Putamen (tissue), 1 donor: ENCODE data around the gene PRIMPOL.
"Not testable (repeated sequence)": the region's sequence is repeated elsewhere in the genome, so short reads cannot be mapped to it uniquely, and the experiment has no call there.

Source experiments
- DNase-seq: peaks from one replicate; pipeline ENCODE4 v3.0.0-alpha.2; 2016; ENCODE audit warnings: low spot score

PRIMPOL gene

GRCh38 chr4:184649026-184649970, at the start of gene PRIMPOL, which contains the start of gene CASP3:
PRIMPOL (plus strand) TSS chr4:184649738; CDS start chr4:184657141, 7,403 bp downstream.
CASP3 (minus strand) TSS chr4:184649447; CDS start chr4:184638453, 10,994 bp downstream.
- DNase-seq, result peak; percentile 97

DNA sequence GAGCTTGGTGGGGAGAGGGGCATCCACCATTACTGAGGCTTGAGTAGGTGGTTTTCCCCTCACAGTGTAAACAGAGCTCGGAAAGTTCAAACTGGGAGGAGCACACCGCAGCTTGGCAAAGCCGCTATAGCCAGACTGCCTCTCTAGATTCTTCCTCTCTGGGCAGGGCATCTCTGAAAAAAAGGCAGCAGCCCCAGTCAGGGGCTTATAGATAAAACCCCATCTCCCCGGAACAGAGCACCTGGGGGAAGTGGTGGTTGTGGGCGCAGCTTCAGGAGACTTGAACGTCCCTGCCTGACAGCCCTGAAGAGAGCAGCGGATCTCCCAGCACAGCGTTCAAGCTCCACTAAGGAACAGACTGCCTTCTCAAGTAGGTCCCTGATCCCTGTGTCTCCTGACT, 48.6 kb upstream of the PRIMPOL start:
- not testable (repeated sequence) for DNase-seq

DNA sequence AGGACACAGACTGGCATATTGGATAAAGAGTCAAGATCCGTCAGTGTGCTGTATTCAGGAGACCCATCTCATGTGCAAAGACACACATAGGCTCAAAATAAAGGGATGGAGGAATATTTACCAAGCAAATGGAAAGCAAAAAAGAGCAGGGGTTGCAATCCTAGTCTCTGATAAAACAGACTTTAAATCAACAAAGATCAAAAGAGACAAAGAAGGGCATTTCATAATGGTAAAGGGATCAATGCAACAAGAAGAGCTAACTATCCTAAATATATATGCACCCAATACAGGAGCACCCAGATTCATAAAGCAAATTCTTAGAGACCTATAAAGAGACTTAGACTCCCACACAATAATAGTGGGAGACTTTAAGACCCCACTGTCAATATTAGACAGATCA, 46.7 kb upstream of the PRIMPOL start:
- not testable (repeated sequence) for DNase-seq

DNA sequence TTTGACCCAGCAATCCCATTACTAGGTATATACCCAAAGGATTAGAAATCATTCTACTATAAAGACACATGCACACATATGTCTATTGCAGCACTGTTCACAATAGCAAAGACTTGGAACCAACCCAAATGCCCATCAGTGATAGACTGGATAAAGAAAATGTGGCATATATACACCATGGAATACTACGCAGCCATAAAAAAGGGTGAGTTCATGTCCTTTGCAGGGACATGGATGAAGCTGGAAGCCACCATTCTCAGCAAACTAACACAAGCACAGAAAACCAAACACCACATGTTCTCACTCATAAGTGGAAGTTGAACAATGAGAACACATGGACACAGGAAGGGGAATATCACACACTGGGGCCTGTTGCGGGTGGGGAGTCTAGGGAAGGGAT, 42.1 kb upstream of the PRIMPOL start:
- not testable (repeated sequence) for DNase-seq

- no peak for DNase-seq
These were observed 37.5 kb upstream of the PRIMPOL start for GRCh38 chr4:184612074-184612473.

GRCh38 chr4:184613405-184613804, 36.1 kb upstream of the PRIMPOL start:
- DNase-seq, result no peak

DNA sequence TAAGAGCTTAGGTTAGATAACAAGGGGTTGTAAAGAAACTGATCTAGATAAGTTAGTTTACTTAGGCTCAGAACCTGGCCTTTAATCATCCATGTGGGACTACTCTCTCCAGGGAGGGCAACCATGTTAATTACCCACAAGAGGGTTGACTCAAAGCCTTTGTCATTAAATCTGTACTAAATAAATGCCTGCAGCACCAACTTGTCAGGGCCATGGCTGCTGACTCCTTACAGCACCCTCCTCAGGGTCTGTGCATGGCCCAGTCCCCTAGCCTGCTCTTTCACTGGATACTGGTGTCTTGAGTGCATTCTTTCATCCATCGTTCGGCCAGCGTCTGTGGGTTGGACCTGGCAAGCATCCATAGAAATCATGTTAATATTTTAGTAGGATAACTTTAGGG, 35.0 kb upstream of the PRIMPOL start:
- DNase-seq, result no peak

DNA sequence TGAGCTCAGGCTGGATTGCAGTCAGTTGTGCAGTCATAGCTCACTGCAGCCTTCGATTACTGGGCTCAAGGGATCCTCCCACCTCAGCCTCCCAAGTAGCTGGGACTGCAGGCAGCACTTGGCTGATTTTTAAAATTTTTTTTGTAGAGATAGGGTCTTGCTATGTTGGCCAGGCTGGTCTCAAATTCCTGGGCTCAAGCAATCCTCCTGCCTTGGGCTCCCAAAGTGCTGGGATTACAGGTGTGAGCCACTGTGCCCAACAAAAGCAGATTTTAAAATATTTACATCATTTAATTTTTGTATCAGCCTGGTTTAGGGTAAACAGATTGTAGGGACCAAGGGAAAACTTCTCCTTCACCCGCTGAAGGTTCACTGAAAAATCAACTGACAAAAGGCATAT, 33.4 kb upstream of the PRIMPOL start:
- DNase-seq, result not testable (repeated sequence)

DNA sequence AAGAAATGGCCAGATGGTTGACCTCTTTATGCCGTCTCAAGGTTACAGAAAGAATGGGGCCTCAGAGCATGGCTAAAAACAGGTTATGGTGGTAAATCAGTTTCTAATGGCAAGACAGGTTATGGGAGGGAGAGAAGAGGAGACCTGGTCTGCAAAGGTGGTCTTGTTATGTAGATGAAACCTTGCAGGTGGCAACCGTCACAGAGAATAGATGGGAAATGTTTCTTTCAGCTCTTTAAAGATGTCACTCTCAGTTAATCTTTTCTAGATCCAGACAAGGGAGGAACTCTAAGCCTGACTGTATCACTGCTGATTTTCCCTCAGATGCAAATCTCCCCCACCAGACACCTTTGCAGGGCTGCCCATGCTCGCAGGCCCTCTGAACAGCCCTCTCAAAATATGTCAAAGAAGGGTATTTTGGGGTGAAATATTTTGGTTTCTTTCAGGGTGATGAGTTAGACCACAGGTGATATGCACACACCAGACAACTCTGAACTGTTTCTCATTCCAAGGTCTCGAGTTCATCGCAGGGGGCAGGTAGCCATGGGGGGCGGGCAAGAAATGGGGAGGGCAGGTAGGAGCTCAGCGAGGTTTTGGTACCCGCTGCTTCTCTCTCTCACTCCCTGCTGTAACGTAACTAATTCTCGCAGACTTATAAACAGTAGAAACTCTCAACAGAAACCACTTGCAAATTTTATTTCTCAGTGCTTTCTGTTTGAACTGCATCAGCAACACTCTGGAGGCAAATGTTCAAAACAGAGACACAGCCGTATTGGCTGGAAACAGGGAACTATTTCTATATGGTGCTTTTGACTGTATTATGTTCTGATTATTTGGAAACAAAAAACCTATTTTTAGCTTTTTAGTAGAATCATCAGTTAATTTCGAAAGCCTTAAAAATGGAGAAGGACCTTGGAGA, 32.6 kb upstream of the PRIMPOL start:
- DNase-seq, result no peak

GRCh38 chr4:184617600-184618196, 31.8 kb upstream of the PRIMPOL start:
- no peak for DNase-seq

DNA sequence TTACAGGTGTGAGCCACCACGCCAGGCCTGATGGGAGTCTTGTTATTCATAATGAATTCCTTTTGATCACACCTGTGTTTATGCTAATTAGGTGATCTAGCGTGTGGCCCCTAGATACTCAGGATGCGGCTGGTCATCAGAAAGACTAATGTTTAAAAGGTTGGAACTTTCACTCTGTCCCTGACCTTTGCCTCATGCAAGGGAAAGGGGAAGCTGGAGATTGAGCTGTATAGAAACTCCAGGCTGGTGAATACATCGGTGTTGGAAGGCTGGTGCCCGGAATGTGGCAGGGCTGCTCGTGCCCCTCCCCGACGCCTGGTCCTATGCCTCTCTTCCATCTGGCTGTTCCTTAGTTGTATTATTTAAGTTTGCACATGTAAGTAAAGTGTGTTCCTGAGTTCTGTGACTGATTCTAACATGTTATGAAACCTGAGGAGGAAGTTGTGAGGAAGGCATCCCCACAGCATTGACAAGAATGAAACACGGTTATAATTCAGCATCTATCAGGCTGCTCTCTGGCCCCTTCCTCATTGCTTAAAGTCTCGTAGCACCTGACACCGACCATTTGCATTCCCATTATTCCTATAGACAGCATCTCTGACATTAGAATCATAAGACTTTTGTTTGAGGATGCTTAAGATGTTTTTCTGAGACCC, 29.2 kb upstream of the PRIMPOL start:
- no peak for DNase-seq

DNA sequence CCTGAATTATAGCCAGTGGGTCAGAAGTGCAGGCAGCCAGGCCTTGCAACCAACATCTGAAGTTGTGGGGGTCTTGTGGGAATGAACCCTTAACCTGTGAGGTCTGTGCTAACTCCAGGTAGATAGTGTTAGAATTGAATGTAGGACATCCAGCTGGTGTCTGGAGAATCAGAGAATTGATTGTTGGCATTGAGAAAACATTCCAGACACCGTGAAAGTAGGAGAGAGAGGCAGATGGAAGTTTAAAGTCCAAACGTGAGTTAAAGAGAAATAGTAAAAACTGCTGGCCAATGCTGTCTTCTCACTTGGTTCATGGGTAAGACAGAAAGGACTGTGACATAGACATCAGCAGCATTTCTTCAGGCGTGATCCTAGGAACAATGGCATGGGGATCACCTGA, 28.0 kb upstream of the PRIMPOL start:
- DNase-seq, result no peak

- not testable (repeated sequence) for DNase-seq
These were observed 25.0 kb upstream of the PRIMPOL start for GRCh38 chr4:184624504-184624903.

DNA sequence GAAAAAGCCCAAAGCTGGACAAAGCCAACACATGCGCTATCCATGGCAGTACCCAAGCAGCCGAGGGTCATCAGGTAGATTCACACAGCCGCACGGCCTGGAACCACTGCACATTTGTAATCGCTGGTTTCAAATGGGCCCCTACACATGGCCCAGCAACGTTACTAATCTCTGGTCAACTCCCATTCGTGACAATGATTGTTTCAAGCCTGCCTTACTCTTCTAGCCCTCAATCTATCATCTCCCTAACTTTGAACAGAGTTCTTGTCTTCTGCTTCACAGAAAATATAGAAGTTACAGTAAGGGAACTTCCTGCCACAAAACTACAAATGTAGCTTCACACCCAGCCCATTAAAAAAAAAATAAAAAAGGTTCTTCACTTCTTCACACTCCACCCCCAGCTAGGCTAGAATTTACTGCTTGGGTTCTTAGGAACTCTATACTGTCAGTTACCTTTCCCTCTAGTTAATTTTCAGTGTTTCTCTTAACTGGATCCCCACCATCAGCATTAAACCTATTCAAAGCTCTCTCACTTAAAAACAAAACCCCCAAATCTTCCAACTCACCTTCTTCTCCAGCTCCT, 24.5 kb upstream of the PRIMPOL start:
- no peak for DNase-seq

DNA sequence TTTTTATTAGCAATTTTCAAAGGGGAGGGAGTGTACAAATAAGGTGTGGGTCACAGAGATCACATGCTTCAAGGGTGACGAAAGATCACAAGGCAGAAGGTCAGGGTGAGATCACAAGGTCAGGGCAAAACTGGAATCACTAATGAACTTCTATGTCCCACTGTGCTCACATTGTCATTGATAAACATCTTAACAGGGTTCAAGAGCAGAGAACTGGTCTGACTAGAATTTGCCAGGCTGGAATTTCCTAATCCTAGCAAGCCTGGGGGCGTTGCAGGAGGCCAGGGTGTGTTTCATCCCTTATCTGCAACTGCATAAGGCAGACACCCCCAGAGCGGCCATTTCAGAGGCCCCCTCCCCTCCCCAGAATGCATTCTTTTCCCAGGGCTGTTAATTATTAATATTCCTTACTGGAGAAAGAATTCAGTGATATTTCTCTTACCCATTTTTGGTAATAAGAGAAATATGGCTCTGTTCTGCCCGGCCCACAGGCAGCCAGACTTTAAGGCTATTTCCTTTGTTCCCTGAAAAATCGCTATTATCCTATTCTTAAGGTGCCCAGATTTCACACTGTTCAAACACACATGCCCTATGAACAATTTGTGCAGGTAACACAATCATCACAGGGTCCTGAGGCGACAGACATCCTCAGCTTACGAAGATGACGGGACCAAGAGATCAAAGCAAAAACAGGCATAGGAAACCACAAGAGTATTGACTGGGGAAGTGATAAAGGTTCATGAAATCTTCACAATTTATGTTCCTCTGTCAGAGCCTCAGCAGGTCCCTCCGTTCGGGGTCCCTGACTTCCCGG, 23.5 kb upstream of the PRIMPOL start:
- DNase-seq, result not testable (repeated sequence)

DNA sequence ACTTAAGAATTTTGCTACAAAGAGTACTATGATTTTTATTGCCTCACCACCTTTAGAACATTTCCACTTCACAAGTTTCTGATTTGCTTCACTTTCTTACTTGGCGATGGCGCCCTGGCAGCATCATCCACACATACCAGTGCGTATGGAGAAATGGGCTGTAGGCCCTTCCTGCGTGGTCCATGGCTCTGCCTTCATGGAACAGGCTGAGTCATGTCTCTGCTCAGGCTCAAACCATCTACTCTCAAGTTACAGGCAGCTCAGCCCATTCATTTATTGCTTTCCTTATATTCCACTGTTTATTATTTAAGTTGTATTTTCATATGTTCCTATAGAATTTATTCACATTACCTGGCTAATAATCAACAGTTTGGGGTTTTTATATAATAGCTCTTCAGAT, 21.4 kb upstream of the PRIMPOL start:
- no peak for DNase-seq

GRCh38 chr4:184632842-184633241, 16.7 kb upstream of the PRIMPOL start:
- DNase-seq, result no peak

DNA sequence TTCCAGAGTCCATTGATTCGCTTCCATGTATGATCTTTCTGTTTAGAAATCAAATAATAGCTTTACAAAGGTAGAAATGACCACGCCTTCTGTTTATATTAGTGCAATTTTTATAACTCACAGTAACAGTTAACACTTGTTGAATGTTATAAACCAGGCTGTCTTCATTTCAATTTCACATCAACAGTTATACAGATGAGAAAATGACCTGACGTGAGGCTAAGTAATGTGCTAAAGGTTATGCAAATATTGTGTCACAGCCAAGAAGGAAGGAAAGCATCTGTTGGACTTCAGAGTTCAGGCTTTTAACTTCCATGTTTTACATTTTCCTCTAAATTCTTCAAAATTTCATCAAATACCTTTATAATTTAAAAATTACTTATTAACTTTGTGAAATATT, 14.2 kb upstream of the PRIMPOL start:
- DNase-seq, result no peak

- no peak for DNase-seq
These were observed 13.4 kb upstream of the PRIMPOL start for GRCh38 chr4:184636144-184636543.

- no peak for DNase-seq
These were observed 12.6 kb upstream of the PRIMPOL start for GRCh38 chr4:184636897-184637296.
